NCI-H146 treated with DMSO at 0.1 percent for 48 hours (cell line): ENCODE data around the gene IL3.

Experiments used
- DNase-seq: peaks from one replicate; lab custom pipeline; 2025; ENCODE audit not compliant: unreplicated experiment; lab: John Stamatoyannopoulos, UW

The IL3 gene

DNA sequence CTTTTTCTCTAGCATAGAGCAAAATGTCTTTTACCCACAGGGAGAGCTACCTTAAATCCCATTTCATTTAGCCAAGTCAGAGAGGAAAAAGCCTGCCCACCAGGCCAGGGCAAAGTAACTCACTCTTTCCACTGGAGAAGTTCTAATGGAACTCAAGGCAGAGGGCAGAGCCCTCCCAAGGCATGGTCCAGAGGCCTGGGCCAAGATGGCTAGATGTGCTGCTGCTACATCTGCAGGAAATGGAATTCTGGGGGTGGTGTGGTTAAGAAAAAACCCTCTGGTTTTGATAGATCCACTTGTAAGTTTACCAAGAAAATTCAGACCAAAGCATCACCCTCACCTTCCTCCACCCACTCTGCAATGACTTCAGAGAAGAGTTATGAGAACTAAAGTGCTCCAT is 50.5 kb downstream of the IL3 start:
- no peak for DNase-seq

- DNase-seq = no peak
Measured at GRCh38 chr5:132112111-132112510, 51.7 kb downstream of the IL3 start.
